ENCODE measurements around the gene EFNA2. TPM values are rescaled to one million over a fixed set of nuclear protein-coding genes. Genes with fewer than 3 reads are reported as not detected.

Gene EFNA2
- total and polyA plus RNA-seq, 2 of the 8 experiments (the other 6 are each of a cell fraction or from before 2014, with no cell fraction given) = 4.0 to 7.0 TPM

DNA sequence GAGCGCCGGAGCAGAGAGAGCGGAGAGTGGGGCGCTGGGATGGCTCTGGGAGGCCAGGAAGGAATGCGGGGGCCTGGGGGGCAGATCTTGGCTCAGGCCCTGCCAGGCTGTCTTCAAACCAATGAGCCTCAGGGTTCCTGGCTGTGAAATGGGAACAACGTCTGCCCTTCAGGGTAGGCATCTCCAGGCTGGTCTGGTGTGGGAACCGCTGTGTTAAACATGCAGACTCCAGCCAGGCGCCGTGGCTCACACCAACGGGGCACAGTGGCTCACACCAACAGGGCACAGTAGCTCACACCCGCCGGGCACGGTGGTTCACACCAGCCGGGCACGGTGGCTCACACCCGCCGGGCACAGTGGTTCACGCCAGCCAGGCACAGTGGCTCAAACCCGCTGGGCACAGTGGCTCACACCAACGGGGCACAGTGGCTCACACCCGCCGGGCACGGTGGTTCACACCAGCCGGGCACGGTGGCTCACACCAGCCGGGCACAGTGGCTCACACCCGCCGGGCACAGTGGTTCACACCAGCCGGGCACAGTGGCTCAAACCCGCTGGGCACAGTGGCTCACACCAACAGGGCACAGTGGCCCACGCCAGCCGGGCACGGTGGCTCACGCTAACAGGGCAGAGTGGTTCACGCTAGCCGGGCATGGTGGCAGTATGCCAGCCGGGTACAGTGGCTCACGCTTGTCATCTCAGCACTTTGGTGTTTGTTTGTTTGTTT is 40.1 kb downstream of the EFNA2 start (continued):
- TF ChIP-seq, protein P1, sequence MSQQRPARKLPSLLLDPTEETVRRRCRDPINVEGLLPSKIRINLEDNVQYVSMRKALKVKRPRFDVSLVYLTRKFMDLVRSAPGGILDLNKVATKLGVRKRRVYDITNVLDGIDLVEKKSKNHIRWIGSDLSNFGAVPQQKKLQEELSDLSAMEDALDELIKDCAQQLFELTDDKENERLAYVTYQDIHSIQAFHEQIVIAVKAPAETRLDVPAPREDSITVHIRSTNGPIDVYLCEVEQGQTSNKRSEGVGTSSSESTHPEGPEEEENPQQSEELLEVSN (IDR thresholded peaks at IDR 0.05) = no peak
- TF ChIP-seq JUN (IDR thresholded peaks at IDR 0.05; ENCODE audit: low read depth, low read length) = no peak
- TF ChIP-seq POLR2AphosphoS5 (IDR thresholded peaks at IDR 0.05; ENCODE audit: low read depth, low read length) = no peak
- TF ChIP-seq SIX5 (IDR thresholded peaks at IDR 0.05; ENCODE audit: low read depth, low read length) = no peak
- TF ChIP-seq SIRT6 (IDR thresholded peaks at IDR 0.05; ENCODE audit: low read length) = no peak
